Hepatic stellate cell (primary cell): ENCODE measurements around the gene IL21R.

Experiments used
- DNase-seq: peaks from one replicate; pipeline ENCODE4 v3.0.0; 2011; ENCODE audit warnings: low spot score

Gene IL21R

GRCh38 chr16:27462846-27463682, 61.1 kb downstream of the IL21R start:
- DNase-seq, result no peak

GRCh38 chr16:27463741-27464591, 62.0 kb downstream of the IL21R start:
- no peak for DNase-seq

GRCh38 chr16:27464626-27465482, 62.9 kb downstream of the IL21R start:
- no peak for DNase-seq

- DNase-seq, result no peak
Measured at GRCh38 chr16:27465483-27465879, 63.5 kb downstream of the IL21R start.

GRCh38 chr16:27468941-27469531, 67.1 kb downstream of the IL21R start:
- no peak for DNase-seq

GRCh38 chr16:27470567-27471431, 68.8 kb downstream of the IL21R start:
- DNase-seq, result peak; percentile 87

GRCh38 chr16:27471661-27472060, 69.7 kb downstream of the IL21R start:
- no peak for DNase-seq

GRCh38 chr16:27472091-27473020, 70.4 kb downstream of the IL21R start:
- peak; percentile 55 for DNase-seq

GRCh38 chr16:27473101-27473900, 71.3 kb downstream of the IL21R start:
- no peak for DNase-seq

GRCh38 chr16:27474041-27474440, 72.1 kb downstream of the IL21R start:
- no peak for DNase-seq

- no peak for DNase-seq
Measured at GRCh38 chr16:27474921-27475320, 72.9 kb downstream of the IL21R start.

- peak; percentile 96 for DNase-seq
Measured at GRCh38 chr16:27475561-27475960, 73.6 kb downstream of the IL21R start.

- no peak for DNase-seq
Measured at GRCh38 chr16:27476240-27476639, 74.3 kb downstream of the IL21R start.

- no peak for DNase-seq
Measured at GRCh38 chr16:27480761-27481160, 78.8 kb downstream of the IL21R start.

- DNase-seq, result no peak
Measured at GRCh38 chr16:27481282-27481934, 79.4 kb downstream of the IL21R start.

- no peak for DNase-seq
Measured at GRCh38 chr16:27482397-27483087, 80.6 kb downstream of the IL21R start.

- DNase-seq, result no peak
Measured at GRCh38 chr16:27483088-27483437, 81.1 kb downstream of the IL21R start.

GRCh38 chr16:27483624-27484023, 81.7 kb downstream of the IL21R start:
- no peak for DNase-seq
